Retinal pigment epithelial cell (primary cell): Measurements from ENCODE around the gene RXRA.

Experiments used
- DNase-seq: peaks from one replicate; pipeline ENCODE4 v3.0.0-alpha.2; 2010; ENCODE audit warnings: low read depth
- H3K4me3 ChIP-seq: 2 replicates; pipeline ENCODE4 v1.5.1; 2011; ENCODE audit warnings: mild to moderate bottlenecking, low read length, control low read depth, moderate library complexity
- CTCF ChIP-seq: conservative IDR thresholded peaks from 2 replicates; pipeline ENCODE4 v1.5.1; 2011; ENCODE audit warnings: low read depth, low read length, control low read depth, inconsistent platforms

The RXRA gene

DNA sequence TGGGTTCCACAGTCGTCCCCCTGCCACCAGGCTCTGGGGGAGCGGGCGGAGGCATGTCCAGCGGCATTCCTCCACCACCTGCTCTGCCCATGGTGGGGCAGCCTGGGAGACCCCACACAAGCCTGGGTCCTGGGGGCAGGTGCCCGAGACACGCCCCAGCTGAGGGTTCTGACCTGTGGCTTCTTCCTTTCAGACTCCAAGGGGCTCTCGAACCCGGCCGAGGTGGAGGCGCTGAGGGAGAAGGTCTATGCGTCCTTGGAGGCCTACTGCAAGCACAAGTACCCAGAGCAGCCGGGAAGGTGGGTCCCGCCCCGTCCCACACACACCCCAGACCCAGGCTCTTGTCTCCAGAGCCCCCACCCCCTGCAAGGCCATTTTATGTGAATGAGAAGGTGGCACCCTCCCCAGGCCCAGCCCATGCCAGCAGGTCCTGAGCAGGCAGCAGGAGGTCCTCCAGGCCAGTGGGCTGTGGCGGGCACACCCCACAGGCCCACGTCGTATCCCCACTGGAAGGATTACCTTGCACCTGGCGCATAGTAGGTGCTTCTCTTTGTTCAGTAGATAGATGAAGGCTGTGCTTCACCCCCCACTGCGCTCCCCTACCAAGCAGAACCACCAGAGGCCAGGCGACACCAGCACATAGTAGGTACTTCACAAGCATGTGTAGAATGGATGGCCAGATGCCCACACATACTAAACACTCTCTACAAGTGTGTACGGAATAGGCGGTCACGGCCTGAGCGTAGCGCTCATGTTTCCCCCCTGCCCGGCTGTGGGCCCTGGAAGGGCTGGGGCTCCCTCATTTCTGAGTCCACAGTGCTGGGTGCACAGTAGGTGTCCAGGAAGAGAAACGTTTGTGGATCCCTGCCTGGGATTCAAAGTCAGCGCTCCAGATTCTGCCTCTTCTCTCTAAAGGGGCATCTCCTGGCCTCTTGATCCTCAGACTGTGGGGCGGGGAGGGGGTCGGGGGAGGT, 107.9 kb downstream of the RXRA start:
- no peak for DNase-seq
- H3K4me3 ChIP-seq = no peak overlapping the region
- no peak for TF ChIP-seq CTCF

DNA sequence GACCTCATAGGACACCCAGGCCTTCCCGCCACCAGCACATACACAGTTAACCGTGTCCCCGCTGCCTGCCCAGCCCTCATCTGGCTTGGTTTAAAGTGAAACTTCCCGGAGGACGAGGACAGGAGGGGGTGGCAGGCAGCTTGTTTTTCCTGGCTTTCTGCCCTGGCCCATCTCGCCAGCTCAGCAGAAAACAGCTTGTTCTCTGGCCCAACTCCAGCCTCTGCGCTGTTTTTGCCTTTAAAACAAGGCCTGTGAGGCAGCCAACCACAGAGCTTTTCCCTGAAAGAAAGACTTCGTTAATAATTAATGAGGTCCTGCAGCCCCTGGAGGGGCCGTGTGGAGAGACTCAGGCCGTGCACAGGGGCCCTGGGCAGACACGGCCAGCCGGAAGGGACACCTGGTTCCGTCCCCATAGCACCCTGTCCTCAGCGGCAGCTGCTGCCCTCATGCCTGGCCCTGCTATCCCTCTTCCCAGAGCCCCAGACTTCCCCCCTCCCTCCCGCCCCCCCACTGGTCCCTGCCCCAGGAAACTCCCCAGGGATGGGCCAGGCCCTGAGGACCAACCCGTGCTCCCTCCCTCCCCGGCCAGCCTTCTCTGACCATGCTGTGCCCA, 108.7 kb downstream of the RXRA start:
- DNase-seq = peak; percentile 91
- H3K4me3 ChIP-seq = no peak overlapping the region
- TF ChIP-seq CTCF = no peak

DNA sequence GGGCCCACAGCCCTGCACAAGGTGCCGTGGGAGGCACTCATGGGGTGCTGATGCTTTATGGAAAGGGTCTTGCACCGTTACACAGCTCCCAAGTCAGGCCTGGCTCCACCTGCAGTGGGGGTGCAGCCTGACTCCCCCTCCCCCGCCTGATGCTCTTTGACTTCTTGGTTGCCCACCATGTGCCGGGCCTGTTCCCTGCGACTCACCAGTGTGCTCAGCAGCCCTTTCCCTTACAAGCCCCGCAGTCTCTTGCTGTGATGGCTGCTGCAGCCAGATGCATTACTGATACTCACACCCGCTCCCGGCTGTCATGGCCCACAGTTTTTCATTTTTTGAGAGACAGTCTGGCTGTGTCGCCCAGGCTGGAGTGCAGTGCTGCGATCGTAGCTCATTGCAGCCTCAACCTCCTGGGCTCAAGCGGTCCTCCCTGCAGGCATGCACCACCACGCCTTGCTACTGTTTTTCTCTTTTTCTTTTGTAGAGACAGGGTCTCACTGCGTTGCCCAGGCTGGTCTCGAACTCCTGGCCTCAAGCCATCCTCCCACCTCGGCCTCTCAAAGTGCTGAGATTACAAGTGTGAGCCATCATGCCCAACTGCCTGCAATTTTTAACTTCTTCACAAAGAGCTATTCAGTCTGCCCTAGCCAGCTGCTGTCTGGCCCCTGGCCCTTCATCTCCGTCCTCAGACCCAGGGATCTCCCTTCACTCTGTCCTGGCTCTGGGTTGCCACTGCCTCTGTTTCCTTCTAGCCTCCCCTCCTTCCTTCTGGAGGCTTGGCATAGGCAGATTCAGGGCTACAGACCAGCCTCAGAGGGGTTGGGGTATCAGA, 109.5 kb downstream of the RXRA start:
- TF ChIP-seq CTCF = no peak
- no peak overlapping the region for H3K4me3 ChIP-seq
- no peak for DNase-seq

GRCh38 chr9:134436379-134436762, 110.1 kb downstream of the RXRA start:
- no peak for TF ChIP-seq CTCF
- DNase-seq = no peak
- H3K4me3 ChIP-seq = no peak overlapping the region

- TF ChIP-seq CTCF = no peak
- no peak for DNase-seq
Observed at GRCh38 chr9:134436911-134437310, 110.7 kb downstream of the RXRA start.

GRCh38 chr9:134437403-134438194, 111.3 kb downstream of the RXRA start:
- no peak for DNase-seq
- TF ChIP-seq CTCF = no peak
- H3K4me3 ChIP-seq = no peak overlapping the region

More at GRCh38 chr9:134436911-134437310, 110.7 kb downstream of the RXRA start:
- H3K4me3 ChIP-seq = no peak overlapping the region
